Stimulated activated CD8-positive, alpha-beta memory T cell treated with anti-CD3 and anti-CD28 coated beads, Interleukin-15, amount 100 ng/mL, for 1 hour (primary cell): ENCODE data around the gene FBXO42.
A peak's percentile ranks its signal among the peaks of the same experiment; 100 is the strongest.
"Not testable (repeated sequence)": the region's sequence is repeated elsewhere in the genome, so short reads cannot be mapped to it uniquely, and the experiment has no call there.

Source experiments
- DNase-seq: peaks from one replicate; pipeline ENCODE4 v3.0.0-alpha.2; 2020; ENCODE audit warnings: low read depth

Gene FBXO42

DNA sequence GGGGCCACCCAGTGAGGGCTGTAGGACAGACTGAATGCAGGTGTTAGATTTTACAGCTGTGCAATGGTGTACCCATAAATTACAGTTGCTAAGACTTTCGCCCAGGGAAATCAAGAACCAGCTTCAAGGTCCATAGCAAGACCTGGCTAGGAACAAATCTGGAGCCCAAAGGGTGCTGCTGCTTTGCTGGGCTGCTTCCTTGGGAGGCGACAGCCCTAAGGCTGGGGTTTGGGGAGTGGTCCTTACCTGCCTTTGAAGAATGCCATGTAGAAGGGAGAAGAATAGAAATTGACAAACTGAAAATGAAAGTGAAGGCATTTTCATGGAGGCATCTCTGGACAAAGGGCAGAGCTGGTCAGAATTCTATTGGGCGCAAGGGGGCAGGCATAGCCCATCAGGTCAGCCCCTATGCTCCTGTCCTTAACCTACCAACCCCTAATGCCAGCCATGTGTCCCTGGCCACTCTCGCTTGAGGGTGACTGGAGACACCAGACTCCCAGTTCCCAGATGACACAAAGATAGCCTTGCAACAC lies 132.2 kb downstream of the FBXO42 start:
- DNase-seq, result no peak

GRCh38 chr1:16218674-16219071 lies 133.6 kb downstream of the FBXO42 start:
- no peak for DNase-seq

DNA sequence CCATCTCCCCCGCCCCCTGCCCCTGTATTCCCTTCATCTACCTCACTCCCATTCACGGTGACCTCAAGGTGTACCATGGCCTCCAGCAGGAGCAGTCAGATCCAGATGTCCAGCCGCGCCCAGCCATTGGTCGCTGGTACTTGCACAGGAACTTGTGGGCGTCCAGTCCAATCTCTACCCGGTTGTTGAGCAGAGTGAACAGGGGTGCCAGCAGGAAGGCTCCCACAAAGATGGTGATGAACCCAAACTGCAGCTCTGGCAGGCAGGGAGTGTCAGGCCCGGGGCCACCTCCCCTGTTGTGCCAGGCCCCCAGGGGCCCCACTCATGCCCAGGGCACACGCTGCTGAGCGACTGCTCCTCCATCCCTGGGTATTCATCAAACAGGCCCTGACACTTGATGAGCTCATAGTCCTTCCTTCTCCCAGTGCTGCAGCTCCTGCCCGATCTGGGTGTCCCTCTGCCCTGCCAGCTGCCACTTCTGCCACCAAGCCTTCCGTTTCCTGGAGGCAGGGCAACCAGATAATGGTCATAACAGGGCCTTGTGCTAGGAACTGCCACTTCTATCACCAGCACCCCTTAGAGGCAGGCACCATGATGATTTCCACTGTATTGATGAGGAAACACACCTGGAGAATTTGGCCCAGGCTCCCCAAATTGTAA lies 134.1 kb downstream of the FBXO42 start:
- no peak for DNase-seq

- DNase-seq, result peak; percentile 88
Measured at GRCh38 chr1:16217061-16217785, 135.1 kb downstream of the FBXO42 start.

GRCh38 chr1:16215882-16216753 lies 136.2 kb downstream of the FBXO42 start:
- DNase-seq, result no peak

DNA sequence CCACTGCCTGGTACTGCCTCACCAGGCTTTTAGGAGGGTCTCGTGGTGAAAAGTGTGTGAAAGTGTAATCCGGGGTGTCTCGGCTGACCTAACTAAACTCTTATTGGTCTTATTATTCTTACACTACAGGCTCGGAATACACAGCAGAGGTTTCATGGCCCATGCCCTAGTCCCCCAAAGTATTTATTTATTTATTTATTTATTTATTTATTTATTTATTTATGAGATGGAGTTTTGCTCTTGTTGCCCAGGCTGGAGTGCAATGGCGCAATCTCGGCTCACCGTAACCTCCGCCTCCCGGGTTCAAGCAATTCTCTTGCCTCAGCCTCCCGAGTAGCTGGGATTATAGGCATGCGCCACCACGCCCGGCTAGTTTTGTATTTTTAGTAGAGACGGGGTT lies 137.0 kb downstream of the FBXO42 start:
- not testable (repeated sequence) for DNase-seq

- not testable (repeated sequence) for DNase-seq
Measured at GRCh38 chr1:16213544-16213943, 138.7 kb downstream of the FBXO42 start.

- no peak for DNase-seq
Measured at GRCh38 chr1:16213013-16213412, 139.3 kb downstream of the FBXO42 start.

DNA sequence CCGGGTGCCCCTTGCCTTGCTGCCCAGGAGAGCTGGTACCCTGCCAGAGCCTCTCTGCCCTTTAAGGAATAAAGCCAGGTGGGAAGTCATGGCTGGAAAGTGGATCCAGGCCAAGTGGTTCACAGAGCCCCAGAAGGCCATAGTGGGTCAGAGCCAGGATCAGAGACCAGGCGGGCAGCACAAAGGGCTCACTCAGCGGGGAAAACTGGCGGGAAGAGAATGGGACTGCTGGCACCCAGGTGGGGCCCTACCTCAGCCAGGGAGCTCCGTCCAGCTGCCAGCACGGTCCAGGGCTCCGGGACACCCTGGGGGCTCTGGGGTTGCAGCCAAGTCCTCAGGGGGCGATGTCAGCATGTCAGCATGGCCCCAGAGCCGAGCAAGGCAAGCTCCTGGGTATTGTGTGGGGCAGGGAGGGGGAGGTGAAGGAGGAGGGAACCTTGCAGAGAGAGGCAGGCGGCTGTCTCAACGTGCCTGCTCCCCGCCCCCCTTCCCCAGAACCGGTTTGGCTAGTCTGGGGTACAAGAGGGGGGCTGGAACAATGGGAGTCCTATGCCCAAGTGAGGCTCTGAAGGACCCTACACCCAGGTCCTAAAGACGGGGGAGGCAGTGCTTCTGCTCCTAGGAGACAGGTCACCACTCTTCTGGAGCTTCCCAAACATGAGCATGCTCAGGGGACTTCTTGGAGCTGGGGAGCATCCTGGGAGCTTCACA lies 139.9 kb downstream of the FBXO42 start, which contains the start of gene ARHGEF19:
ARHGEF19 (minus strand) TSS at position 402 of the 711 bp plus-strand sequence. CDS start 3,598 bp downstream, outside the sequence.
- DNase-seq, result no peak

DNA sequence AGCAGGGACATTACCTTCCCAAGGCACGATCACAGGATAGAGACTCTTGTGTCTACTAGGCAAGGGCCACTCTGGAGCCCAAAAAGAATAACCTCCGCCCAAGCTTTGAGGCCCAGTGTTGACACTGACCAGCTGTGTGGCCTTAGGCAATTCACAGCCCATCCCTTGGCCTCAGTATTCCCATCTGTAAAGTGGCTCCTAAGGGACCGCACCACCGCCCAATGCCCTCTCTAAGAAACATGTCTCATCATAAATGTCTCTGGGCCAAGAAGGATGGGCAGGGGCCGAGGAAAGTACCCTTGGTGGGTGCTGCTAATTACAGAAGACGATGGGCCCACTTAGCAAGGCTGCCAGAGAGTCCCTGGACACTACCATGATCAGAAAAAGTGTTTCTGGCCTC lies 140.5 kb downstream of the FBXO42 start:
- DNase-seq, result no peak

GRCh38 chr1:16210581-16210980 lies 141.7 kb downstream of the FBXO42 start:
- no peak for DNase-seq

- no peak for DNase-seq
Measured at GRCh38 chr1:16209847-16210407, 142.4 kb downstream of the FBXO42 start.

DNA sequence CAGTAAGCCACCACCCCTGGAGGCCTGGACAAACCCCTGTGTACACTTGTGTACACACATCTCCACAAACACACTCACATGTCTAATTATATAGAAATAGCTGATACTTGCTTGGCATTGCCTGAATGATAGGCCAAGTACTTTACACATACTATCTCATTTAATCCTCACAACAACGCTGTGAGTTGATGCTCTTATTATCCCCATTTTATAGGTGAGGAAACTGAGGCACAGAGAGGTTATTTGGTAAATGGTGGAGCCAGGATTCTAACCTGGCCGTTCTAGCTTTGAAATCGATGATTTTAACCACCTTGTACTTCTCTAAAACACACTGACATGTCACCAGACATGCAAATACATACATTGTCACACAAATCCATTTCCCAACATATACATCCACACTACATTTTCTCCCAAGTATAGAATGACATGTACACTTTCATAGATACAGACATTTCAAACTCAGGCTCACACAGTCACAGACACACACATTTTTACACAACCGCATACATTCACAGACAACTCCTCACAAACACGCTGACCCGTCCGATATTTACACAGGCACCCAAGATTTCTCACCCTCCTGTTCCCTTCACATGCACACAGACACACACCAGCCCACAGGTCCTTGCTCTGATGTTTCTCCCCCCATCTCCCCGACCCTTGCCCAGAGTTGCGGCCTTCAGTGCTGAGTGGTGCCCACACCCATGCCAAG lies 143.0 kb downstream of the FBXO42 start:
- DNase-seq, result no peak

DNA sequence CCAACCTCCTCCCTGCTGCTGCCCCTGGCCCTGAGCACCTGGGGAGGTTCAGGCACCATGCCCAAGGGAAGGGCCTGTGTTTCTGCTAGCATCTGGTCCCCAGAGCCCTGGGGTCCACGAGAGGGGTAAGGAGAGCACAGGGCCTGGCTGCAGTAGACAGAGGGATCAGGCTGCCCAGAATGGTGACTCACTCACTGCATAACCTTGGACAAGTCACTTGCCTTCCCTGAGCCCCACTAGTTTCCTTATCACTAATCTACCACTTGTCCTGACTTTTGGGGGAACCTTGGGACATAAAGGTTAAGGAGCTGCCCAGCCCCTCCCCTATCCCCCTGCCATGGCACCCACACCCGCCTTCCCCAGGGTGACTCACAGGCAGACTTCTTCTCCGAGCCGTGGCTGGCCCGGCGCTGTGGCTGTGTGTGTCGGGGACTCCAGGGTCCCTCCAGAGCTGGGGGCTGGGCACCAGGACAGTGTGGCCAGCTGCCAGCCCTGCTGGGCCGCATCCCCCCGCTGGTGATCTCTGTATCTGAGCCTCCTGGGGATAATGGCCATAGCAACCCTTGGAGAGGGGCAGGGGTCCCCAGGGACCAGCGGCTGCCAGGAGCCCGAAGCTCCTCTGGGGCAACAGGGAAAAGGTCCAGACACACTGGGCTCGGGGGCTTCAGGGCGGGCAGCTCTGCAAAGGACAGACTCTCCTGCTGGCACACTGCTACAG lies 143.9 kb downstream of the FBXO42 start:
- DNase-seq, result no peak

DNA sequence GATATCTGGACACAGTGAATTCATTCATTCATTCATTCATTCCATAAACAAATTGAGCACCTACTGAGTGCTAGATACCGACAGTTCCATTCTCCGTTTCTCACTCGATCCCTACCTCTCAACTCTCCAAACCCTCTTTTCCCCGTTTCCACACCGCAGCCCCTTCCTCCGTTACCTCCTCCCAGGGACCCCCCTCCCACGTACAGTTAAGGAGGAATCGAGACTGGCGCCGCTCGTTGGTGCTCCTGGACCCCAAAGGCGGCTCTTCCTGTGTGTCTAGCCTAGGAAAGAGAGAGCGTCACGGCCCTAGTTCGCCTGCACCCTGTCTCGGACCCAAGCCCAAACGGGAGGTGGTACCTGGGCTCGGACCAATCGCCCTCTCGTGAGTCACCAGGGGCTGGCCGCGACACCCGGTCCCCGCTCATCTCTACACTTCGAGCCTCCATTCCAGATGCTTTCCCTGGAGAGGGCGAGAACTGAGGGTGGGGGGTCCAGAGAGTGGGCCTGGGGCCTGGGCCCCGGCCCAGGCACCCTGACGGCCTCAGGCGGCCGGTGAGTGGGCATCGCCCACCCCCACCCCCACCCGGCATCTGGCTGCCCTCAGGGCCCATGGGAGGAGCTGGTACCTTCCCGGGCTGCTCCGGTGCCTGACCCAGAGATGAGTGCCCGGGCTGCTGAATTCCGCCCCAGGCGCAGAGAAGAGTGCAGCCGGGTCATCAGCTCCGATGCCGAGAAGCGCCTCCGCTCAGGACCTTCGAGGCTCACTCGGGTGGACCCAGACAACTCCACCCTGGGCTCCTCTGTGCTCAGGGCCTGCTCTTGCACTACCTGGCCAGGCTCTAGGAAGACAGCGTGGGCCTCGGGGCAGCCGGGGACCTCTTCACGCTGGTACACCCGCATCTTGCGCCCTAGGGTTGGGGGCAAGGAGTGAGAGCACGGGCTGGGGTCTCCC lies 144.7 kb downstream of the FBXO42 start:
- no peak for DNase-seq

DNA sequence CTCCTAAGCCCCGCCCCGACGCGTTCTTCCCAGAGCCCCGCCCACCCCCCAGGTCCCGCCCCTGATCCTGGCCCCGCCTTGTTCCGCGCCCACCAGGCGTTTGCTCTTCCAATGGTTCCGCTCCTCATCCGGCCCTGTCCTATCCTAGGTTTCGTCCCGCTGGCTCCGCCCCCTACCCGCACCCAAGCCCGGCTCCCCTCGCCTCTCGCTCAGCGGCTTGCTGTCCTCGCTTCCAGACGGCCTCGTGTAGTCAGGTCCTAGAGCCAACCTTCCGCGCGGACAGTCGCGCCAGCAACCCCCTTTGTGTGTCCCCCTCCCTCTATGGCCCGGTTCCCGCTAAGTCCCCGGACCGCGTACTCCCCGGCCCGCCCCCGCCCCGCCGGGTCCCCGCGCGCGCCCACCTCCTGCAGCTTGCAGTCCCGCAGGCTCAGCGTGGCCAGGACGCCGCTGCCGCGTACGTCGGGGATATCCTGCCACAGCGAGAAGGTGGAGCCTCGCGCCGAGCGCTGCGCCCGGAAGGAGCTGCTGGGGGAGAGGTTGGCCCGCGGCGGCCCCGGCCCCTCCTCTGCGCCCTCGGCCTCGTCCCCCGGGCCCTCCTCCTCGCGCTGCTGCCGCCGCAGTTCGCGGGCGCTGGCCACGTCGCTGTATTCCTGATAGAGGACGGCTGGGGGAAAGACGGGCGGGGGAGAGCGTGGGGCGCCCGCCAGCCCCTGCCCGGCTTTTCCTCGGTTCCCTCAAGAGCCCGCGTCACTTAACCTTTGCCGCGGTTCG lies 145.5 kb downstream of the FBXO42 start:
- peak; percentile 81 for DNase-seq

DNA sequence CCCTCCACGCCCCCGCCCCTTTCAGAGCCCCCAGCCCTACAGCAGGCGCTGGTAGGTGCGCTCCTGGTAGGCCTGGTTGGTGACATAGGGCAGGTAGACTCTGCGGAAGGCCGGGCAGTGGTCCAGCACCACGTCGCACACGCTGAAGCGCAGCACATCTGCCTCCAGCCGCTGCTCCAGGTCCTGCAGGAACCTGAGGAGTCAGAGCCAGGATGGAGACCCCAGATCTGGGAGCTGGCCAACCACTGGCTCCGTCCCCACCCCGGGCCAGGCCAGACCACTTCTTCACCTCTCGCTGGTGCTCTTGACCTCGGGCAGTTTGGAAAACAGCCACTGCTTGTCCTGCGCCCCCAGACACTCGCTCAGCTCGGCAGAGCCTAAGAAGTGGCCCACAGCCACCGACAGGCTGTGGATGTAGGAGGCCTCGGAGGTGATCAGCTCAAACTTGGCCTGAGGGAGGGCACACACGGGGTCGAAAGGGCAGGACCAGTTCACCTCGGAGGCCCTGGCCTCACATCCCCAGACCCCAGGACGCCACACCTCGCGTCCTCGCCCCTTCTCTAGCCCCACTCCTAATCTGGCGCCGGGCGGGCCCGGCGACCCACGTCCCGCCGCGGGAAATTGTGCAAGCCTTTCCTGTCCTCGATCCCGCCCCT lies 146.3 kb downstream of the FBXO42 start:
- DNase-seq, result no peak

GRCh38 chr1:16205334-16205671 lies 147.0 kb downstream of the FBXO42 start:
- DNase-seq, result no peak
